HG02678 (cell line): Measurements from ENCODE around the gene IL22.

Experiments used
- ATAC-seq: cut with Tn5 transposase; IDR thresholded peaks from one replicate; pipeline ENCODE4 v1.9.1; 2021; ENCODE audit warnings: mild to moderate bottlenecking, moderate library complexity; ENCODE audit not compliant: unreplicated experiment

Gene IL22

GRCh38 chr12:68253504-68253903, at the start of gene IL22:
IL22 (minus strand) TSS chr12:68253604; CDS start chr12:68253448, 156 bp downstream.
- ATAC-seq: no peak

- no peak for ATAC-seq
Observed at GRCh38 chr12:68297929-68298328, 44.5 kb upstream of the IL22 start.

- ATAC-seq: no peak
Observed at GRCh38 chr12:68294251-68294650, 40.8 kb upstream of the IL22 start.

GRCh38 chr12:68293347-68293746, 39.9 kb upstream of the IL22 start:
- no peak for ATAC-seq

- ATAC-seq: no peak
Observed at GRCh38 chr12:68292151-68292943, 38.9 kb upstream of the IL22 start.

GRCh38 chr12:68291396-68292036, 38.1 kb upstream of the IL22 start:
- no peak for ATAC-seq

- ATAC-seq: peak; percentile 100
Observed at GRCh38 chr12:68290126-68290525, 36.7 kb upstream of the IL22 start.

- no peak for ATAC-seq
Observed at GRCh38 chr12:68287106-68287505, 33.7 kb upstream of the IL22 start.

GRCh38 chr12:68286396-68286795, 33.0 kb upstream of the IL22 start:
- ATAC-seq: no peak

- ATAC-seq: no peak
Observed at GRCh38 chr12:68285541-68285940, 32.1 kb upstream of the IL22 start.

- no peak for ATAC-seq
Observed at GRCh38 chr12:68281322-68282077, 28.1 kb upstream of the IL22 start.

- no peak for ATAC-seq
Observed at GRCh38 chr12:68280240-68280639, 26.8 kb upstream of the IL22 start.

GRCh38 chr12:68279227-68280054, 26.0 kb upstream of the IL22 start:
- ATAC-seq: no peak

- no peak for ATAC-seq
Observed at GRCh38 chr12:68276402-68276930, 23.1 kb upstream of the IL22 start.

GRCh38 chr12:68272732-68273131, 19.3 kb upstream of the IL22 start:
- ATAC-seq: no peak

- no peak for ATAC-seq
Observed at GRCh38 chr12:68271346-68271745, 17.9 kb upstream of the IL22 start.

- no peak for ATAC-seq
Observed at GRCh38 chr12:68270358-68270757, 17.0 kb upstream of the IL22 start.

GRCh38 chr12:68269779-68270178, 16.4 kb upstream of the IL22 start:
- ATAC-seq: no peak

GRCh38 chr12:68268967-68269366, 15.6 kb upstream of the IL22 start:
- ATAC-seq: no peak

GRCh38 chr12:68267892-68268396, 14.5 kb upstream of the IL22 start:
- ATAC-seq: no peak
